RWPE1 (cell line): ENCODE data around the gene PLAU.
"Not testable (repeated sequence)": the region's sequence is repeated elsewhere in the genome, so short reads cannot be mapped to it uniquely, and the experiment has no call there.

Source experiments
- CTCF ChIA-PET: fragments of 350-600 bp; sonication (Branson Sonifier 250); formaldehyde crosslinking; extraction: SDS; loops from one replicate; lab custom pipeline; 2021; lab: Yijun Ruan, JAX
- POLR2A ChIA-PET: fragments of 400-600 bp; formaldehyde crosslinking; extraction: SDS; loops from one replicate; lab custom pipeline; 2020; ENCODE audit warnings: antibody characterized with exemption; ENCODE audit not compliant: low non-redundant PET; lab: Yijun Ruan, JAX
- DNase-seq: peaks from one replicate; pipeline ENCODE4 v3.0.0; 2012; ENCODE audit warnings: low spot score
- H3K27ac ChIP-seq: fragments of 450-650 bp; 2 replicates; pipeline ENCODE4 v1.5.1; 2017
- TF ChIP-seq, protein P1 (sequence below): fragments of 450-650 bp; conservative IDR thresholded peaks from 2 replicates; pipeline ENCODE4 v1.5.1; 2017; ENCODE audit warnings: low read depth, mild to moderate bottlenecking

The PLAU gene

DNA sequence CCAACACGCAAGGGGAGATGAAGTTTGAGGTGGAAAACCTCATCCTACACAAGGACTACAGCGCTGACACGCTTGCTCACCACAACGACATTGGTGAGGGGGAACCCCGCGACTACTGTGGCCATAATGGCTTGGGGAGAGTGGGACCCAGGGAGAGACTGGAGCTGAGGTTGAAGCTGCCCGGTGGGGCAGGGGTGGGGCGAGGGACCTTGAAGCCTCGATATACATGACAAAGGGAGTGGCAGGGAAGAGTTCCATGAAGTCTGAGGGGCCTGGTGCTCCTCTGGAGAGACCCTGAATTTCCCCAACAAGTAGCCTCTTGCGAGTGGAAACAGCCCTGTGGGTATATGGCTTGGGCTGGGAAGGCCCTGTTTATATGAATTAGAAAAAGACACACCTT, 3.1 kb downstream of the PLAU start:
- DNase-seq = no peak
- CTCF ChIA-PET = interaction anchor here (3.4 to 5.5 kb wide), 2 partner anchors 26 to 27 kb away, joined by 16 to 29 read pairs; no protein-coding TSS in a partner anchor
- TF ChIP-seq, protein P1, sequence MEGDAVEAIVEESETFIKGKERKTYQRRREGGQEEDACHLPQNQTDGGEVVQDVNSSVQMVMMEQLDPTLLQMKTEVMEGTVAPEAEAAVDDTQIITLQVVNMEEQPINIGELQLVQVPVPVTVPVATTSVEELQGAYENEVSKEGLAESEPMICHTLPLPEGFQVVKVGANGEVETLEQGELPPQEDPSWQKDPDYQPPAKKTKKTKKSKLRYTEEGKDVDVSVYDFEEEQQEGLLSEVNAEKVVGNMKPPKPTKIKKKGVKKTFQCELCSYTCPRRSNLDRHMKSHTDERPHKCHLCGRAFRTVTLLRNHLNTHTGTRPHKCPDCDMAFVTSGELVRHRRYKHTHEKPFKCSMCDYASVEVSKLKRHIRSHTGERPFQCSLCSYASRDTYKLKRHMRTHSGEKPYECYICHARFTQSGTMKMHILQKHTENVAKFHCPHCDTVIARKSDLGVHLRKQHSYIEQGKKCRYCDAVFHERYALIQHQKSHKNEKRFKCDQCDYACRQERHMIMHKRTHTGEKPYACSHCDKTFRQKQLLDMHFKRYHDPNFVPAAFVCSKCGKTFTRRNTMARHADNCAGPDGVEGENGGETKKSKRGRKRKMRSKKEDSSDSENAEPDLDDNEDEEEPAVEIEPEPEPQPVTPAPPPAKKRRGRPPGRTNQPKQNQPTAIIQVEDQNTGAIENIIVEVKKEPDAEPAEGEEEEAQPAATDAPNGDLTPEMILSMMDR = no peak
- peak overlapping the region; percentile 89 for H3K27ac ChIP-seq
- POLR2A ChIA-PET = interaction anchor here (6.0 kb wide), 1 partner anchor 26 kb away, joined by 28 read pairs; no protein-coding TSS in a partner anchor

DNA sequence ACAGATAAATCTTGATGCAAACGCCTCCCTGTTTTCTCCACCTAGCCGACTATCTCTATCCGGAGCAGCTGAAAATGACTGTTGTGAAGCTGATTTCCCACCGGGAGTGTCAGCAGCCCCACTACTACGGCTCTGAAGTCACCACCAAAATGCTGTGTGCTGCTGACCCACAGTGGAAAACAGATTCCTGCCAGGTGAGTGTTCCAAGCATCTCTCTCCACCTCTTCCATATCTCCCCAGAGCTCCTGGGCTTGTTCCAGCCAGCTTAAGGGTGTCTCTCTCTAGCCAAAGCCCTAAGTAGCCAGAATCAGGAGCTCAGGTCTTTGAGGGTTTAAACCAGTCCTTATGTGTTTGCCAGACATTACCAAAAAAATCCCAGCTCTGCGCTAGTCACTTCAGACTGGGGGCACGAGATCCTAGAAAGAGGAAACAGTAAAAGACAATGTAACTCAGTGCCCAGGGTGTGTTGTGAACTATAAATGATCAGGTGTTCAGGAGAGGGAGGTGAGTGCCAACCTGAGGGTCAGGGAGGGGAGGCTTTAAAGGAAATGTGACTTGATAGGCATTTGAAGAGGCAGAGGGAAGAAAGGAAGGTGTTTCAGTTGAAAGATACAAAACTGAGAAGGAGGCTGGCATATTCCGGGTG, 4.4 kb downstream of the PLAU start:
- TF ChIP-seq, protein P1 = no peak
- POLR2A ChIA-PET = interaction anchor here (6.0 kb wide), 1 partner anchor 27 kb away, joined by 28 read pairs; no protein-coding TSS in a partner anchor
- no peak for DNase-seq
- CTCF ChIA-PET = interaction anchor here (1.1 to 3.4 kb wide), 2 partner anchors 25 to 27 kb away, joined by 3 to 16 read pairs; no protein-coding TSS in a partner anchor
- peak overlapping the region; percentile 89 for H3K27ac ChIP-seq

DNA sequence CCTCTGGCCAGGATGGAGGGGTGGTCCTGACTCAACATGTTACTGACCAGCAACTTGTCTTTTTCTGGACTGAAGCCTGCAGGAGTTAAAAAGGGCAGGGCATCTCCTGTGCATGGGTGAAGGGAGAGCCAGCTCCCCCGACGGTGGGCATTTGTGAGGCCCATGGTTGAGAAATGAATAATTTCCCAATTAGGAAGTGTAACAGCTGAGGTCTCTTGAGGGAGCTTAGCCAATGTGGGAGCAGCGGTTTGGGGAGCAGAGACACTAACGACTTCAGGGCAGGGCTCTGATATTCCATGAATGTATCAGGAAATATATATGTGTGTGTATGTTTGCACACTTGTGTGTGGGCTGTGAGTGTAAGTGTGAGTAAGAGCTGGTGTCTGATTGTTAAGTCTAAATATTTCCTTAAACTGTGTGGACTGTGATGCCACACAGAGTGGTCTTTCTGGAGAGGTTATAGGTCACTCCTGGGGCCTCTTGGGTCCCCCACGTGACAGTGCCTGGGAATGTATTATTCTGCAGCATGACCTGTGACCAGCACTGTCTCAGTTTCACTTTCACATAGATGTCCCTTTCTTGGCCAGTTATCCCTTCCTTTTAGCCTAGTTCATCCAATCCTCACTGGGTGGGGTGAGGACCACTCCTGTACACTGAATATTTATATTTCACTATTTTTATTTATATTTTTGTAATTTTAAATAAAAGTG, 6.0 kb downstream of the PLAU start:
- DNase-seq = no peak
- ChIA-PET POLR2A (interaction anchor here (1.0 to 1.5 kb wide), 2 partner anchors 29 to 31 kb away, joined by 3 to 10 read pairs; no protein-coding TSS in a partner anchor), CTCF (interaction anchor here (0.7 to 3.4 kb wide), 2 partner anchors 11 to 23 kb away, joined by 3 to 16 read pairs; no protein-coding TSS in a partner anchor)
- TF ChIP-seq, protein P1 = no peak
- H3K27ac ChIP-seq = peak overlapping the region; percentile 89

DNA sequence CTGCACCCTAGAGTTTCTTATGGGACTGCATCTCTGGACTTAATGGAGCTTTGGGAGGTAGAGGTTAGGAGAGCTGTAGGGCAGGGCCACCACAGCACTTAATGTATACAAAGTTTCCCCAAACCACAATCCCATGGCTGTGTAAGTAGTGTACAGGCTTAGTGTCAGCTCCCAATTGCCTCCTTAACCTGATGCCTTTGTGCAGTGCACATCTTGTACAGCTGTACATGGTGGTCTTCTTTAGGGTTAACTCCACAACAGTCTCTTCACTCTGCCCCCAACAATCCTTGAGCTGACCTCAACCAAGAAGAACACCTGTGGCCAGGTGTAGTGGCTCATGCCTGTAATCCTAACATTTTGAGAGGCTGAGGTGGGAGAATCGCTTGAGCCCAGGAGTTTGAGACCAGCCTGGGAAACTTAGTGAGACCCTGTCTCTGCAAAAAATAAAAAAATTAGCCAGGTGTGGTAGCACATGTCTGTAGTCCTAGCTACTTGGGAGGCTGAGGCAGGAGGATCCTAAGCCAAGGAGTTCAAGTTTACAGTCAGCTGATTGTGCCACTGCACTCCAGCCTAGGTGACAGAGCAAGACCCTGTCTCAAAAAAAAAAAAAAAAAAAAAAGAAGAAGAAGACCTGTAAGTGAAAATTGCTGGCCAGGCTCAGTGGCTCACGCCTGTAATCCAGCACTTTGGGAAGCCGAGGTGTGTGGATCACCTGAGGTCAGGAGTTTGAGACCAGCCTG, 6.8 kb downstream of the PLAU start:
- POLR2A ChIA-PET = interaction anchor here (1.0 to 1.5 kb wide), 2 partner anchors 30 to 31 kb away, joined by 3 to 10 read pairs; no protein-coding TSS in a partner anchor
- CTCF ChIA-PET = interaction anchor here (0.7 to 3.4 kb wide), 4 partner anchors 11 to 31 kb away, joined by 3 to 16 read pairs (median 4); no protein-coding TSS in a partner anchor

DNA sequence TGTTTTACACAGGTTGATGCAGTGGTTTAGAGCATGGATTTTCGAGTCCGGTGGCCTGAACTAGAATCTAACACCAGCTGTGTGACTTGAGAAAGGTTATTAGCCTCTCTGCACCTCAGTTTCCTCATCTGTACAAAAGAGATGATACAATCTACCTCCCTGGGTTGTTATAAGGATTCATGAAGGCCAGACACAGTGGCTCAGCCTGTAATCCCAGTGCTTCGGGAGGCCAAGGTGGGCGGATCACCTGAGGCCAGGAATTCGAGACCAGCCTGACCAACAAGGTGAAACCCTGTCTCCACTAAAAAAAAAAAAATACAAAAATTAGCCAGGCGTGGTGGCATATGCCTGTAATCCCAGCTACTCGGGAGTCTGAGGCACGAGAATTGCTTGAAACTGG, 8.5 kb downstream of the PLAU start:
- POLR2A ChIA-PET = interaction anchor here (0.9 to 1.1 kb wide), 2 partner anchors 9 to 32 kb away, joined by 3 to 6 read pairs; partner anchors contain the start of gene PLAU
- CTCF ChIA-PET = interaction anchor here (0.6 to 1.7 kb wide), 7 partner anchors 9 to 356 kb away, joined by 3 to 6 read pairs (median 4); partner anchors contain the start of gene PLAU
- H3K27ac ChIP-seq = peak overlapping the region; percentile 96
- not testable (repeated sequence) for DNase-seq

More for the DNA sequence above, 6.8 kb downstream of the PLAU start:
- peak overlapping the region; percentile 96 for H3K27ac ChIP-seq
- DNase-seq = no peak
- TF ChIP-seq, protein P1 = no peak

DNA sequence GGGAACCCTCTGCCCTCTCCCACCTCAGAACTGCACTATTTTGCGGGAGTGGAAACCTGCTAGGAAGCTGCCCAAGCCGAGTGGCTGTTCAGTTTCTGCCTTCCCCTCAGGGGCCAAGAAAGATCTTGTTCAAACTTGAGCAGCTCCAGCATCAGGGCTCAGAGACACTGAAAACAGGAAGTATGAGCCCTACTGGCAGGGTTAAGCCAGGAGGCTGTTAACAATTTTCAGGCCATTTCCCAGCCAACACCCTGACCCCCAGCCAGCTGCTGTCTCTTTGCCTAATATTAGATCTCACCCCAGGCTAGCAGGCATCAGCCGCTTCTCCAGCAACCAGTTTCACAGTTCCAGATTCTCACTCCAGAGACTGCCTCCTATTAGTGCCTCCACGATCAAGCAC, 9.2 kb downstream of the PLAU start:
- CTCF ChIA-PET = interaction anchor here (0.6 to 1.6 kb wide), 6 partner anchors 9 to 80 kb away, joined by 3 to 6 read pairs (median 4); partner anchors contain the start of gene PLAU
- POLR2A ChIA-PET = interaction anchor here (1.1 kb wide), 1 partner anchor 9 kb away, joined by 6 read pairs; the partner anchor contains the start of gene PLAU
- H3K27ac ChIP-seq = peak overlapping the region; percentile 96

More for the DNA sequence above, 9.2 kb downstream of the PLAU start:
- TF ChIP-seq, protein P1 = no peak
- peak; percentile 83 for DNase-seq
